H1 (cell line): Measurements from ENCODE around the gene DUSP7. TPM values are rescaled to one million over a fixed set of nuclear protein-coding genes. Genes with fewer than 3 reads are reported as not detected.
A peak's percentile ranks its signal among the peaks of the same experiment; 100 is the strongest.

Source experiments
- CTCF ChIA-PET: fragments of 300-600 bp; sonication (Branson Sonifier 250); formaldehyde crosslinking; loops from one replicate; lab custom pipeline; 2021; ENCODE audit not compliant: partially characterized antibody; lab: Charles Lee
- POLR2A ChIA-PET: fragments of 300-600 bp; sonication (Branson Sonifier 250); formaldehyde crosslinking; loops from one replicate; lab custom pipeline; 2021; ENCODE audit warnings: inconsistent platforms; ENCODE audit not compliant: partially characterized antibody; lab: Charles Lee
- DNase-seq, 2 experiments: peaks; one replicate each; pipeline versions ENCODE4 v3.0.0 to v3.0.0-alpha.2; 2010 to 2022; ENCODE audit warnings: low spot score in 2 of 2, low read depth in 1 of 2, mixed read lengths in 1 of 2
- FAIRE-seq: peaks from 2 replicates; lab custom pipeline; 2011; peaks lifted over from hg19 to GRCh38; lab: Jason Lieb, UNC
- H2AFZ ChIP-seq: 2 replicates; pipeline ENCODE4 v1.8.1; 2012; ENCODE audit warnings: low read length, inconsistent platforms
- H2AK5ac ChIP-seq: 2 replicates; pipeline ENCODE4 v1.6.1; 2013; ENCODE audit warnings: low read depth, low read length
- H2BK120ac ChIP-seq: replicated peaks from 2 replicates; pipeline ENCODE3; 2013; ENCODE audit warnings: low read depth, low read length, inconsistent platforms
- H2BK12ac ChIP-seq: 2 replicates; pipeline ENCODE4 v1.6.1; 2013; ENCODE audit warnings: low read depth, low read length
- H2BK15ac ChIP-seq: 2 replicates; pipeline ENCODE4 v1.6.1; 2013; ENCODE audit warnings: low read length
- H2BK20ac ChIP-seq: 2 replicates; pipeline ENCODE4 v1.6.1; 2013; ENCODE audit warnings: low read length
- H2BK5ac ChIP-seq: 2 replicates; pipeline ENCODE4 v1.6.1; 2013; ENCODE audit warnings: low read depth, low read length
- H3K14ac ChIP-seq: 2 replicates; pipeline ENCODE4 v1.6.1; 2013; ENCODE audit warnings: inconsistent platforms; ENCODE audit not compliant: insufficient read length
- H3K18ac ChIP-seq: 2 replicates; pipeline ENCODE4 v1.6.1; 2013; ENCODE audit warnings: low read length; ENCODE audit errors: extremely low read depth
- H3K23ac ChIP-seq: 2 replicates; pipeline ENCODE4 v1.6.1; 2013; ENCODE audit warnings: inconsistent platforms; ENCODE audit not compliant: insufficient read length
- H3K23me2 ChIP-seq: 2 replicates; pipeline ENCODE4 v1.6.1; 2013; ENCODE audit warnings: low read depth, low read length
- H3K27ac ChIP-seq: 2 replicates; pipeline ENCODE4 v1.6.1; 2011; ENCODE audit warnings: low read depth, low read length, inconsistent platforms
- H3K27me3 ChIP-seq, 4 experiments: replicated peaks in 1 of 4; 1 replicate in 1 of 4; 2 replicates in 3 of 4; pipeline versions ENCODE4 v1.6.1 to v1.8.1; 2011 to 2013; ENCODE audit warnings: low read length in 3 of 4, mild to moderate bottlenecking in 3 of 4, inconsistent platforms in 2 of 4, mixed read lengths in 2 of 4, moderate library complexity in 1 of 4; ENCODE audit not compliant: control insufficient read depth in 3 of 4, insufficient read depth in 3 of 4; ENCODE audit errors: extremely low read depth in 1 of 4
- H3K36me3 ChIP-seq, 4 experiments: 2 replicates each; pipeline versions ENCODE4 v1.6.1 to v1.8.1; 2011 to 2013; ENCODE audit warnings: mild to moderate bottlenecking in 4 of 4, low read length in 3 of 4, moderate library complexity in 2 of 4, control low read depth in 1 of 4, inconsistent platforms in 1 of 4; ENCODE audit not compliant: insufficient read depth in 4 of 4, control insufficient read depth in 2 of 4
- H3K4ac ChIP-seq: replicated peaks from 2 replicates; pipeline ENCODE3; 2013; ENCODE audit warnings: low read length, low read depth, mixed read lengths, inconsistent platforms; ENCODE audit not compliant: insufficient read length
- H3K4me1 ChIP-seq, 4 experiments: replicated peaks in 1 of 4; 1 replicate in 1 of 4; 2 replicates in 3 of 4; pipeline versions ENCODE4 v1.6.1 to v1.8.1; 2011 to 2013; ENCODE audit warnings: low read length in 3 of 4, inconsistent platforms in 2 of 4, mixed read lengths in 1 of 4; ENCODE audit not compliant: insufficient read depth in 4 of 4, control insufficient read depth in 3 of 4
- H3K4me2 ChIP-seq, 2 experiments: 2 replicates each; pipeline versions ENCODE4 v1.6.1 to v1.8.1; 2011 to 2013; ENCODE audit warnings: low read depth in 2 of 2, low read length in 2 of 2, control low read depth in 1 of 2, inconsistent platforms in 1 of 2, mild to moderate bottlenecking in 1 of 2; ENCODE audit not compliant: insufficient read depth in 1 of 2
- H3K4me3 ChIP-seq, 4 experiments: fragments of 200-600, 300-600 bp in 1 of 4; sonication (generic), shearing (Covaris generic), sonication (Bioruptor Twin) in 1 of 4; 2 replicates each; pipeline versions ENCODE4 v1.5.1 to v1.8.1; 2011 to 2016; ENCODE audit warnings: low read length in 4 of 4, low read depth in 3 of 4, control low read depth in 2 of 4, inconsistent platforms in 2 of 4, mild to moderate bottlenecking in 2 of 4, mixed read lengths in 1 of 4, moderate library complexity in 1 of 4; ENCODE audit not compliant: insufficient read depth in 2 of 4; ENCODE audit errors: extremely low read depth in 1 of 4
- H3K56ac ChIP-seq: replicated peaks from 2 replicates; pipeline ENCODE3; 2013; ENCODE audit warnings: low read depth, mild to moderate bottlenecking, mixed read lengths, low read length, inconsistent platforms; ENCODE audit not compliant: insufficient read length
- H3K79me1 ChIP-seq: 2 replicates; pipeline ENCODE4 v1.6.1; 2013; ENCODE audit warnings: low read depth, low read length, control low read depth
- H3K79me2 ChIP-seq, 2 experiments: 2 replicates each; pipeline versions ENCODE4 v1.6.1 to v1.8.1; 2012 to 2013; ENCODE audit warnings: low read length in 2 of 2, mild to moderate bottlenecking in 2 of 2, inconsistent platforms in 1 of 2; ENCODE audit not compliant: insufficient read depth in 2 of 2, control insufficient read depth in 1 of 2
- H3K9ac ChIP-seq, 4 experiments: replicated peaks in 1 of 4; 1 replicate in 1 of 4; 2 replicates in 3 of 4; pipeline versions ENCODE4 v1.6.1 to v1.8.1; 2011 to 2013; ENCODE audit warnings: low read depth in 3 of 4, low read length in 3 of 4, control low read depth in 2 of 4, mild to moderate bottlenecking in 2 of 4, moderate library complexity in 2 of 4, inconsistent platforms in 1 of 4; ENCODE audit errors: extremely low read depth in 1 of 4
- H3K9me3 ChIP-seq, 2 experiments: 2 replicates each; pipeline versions ENCODE4 v1.6.1 to v1.8.1; 2012 to 2013; ENCODE audit warnings: mild to moderate bottlenecking in 2 of 2, moderate library complexity in 2 of 2, control low read depth in 1 of 2, inconsistent platforms in 1 of 2, low read depth in 1 of 2, low read length in 1 of 2, mixed read lengths in 1 of 2; ENCODE audit not compliant: insufficient read depth in 2 of 2
- H4K20me1 ChIP-seq, 2 experiments: replicated peaks in 1 of 2; 2 replicates each; pipeline versions ENCODE3 to v1.8.1; 2011 to 2013; ENCODE audit warnings: inconsistent platforms in 2 of 2, low read length in 2 of 2, mild to moderate bottlenecking in 1 of 2; ENCODE audit not compliant: insufficient read depth in 2 of 2, control insufficient read depth in 1 of 2
- H4K5ac ChIP-seq: 2 replicates; pipeline ENCODE4 v1.6.1; 2013; ENCODE audit warnings: low read length, low read depth, mixed read lengths, inconsistent platforms; ENCODE audit not compliant: insufficient read length
- H4K8ac ChIP-seq: 2 replicates; pipeline ENCODE4 v1.8.0; 2013; ENCODE audit warnings: mild to moderate bottlenecking, moderate library complexity, low read length, inconsistent platforms; ENCODE audit not compliant: insufficient read depth; ENCODE audit errors: extremely low read depth
- H4K91ac ChIP-seq: replicated peaks from 2 replicates; pipeline ENCODE3; 2013; ENCODE audit warnings: low read length, mixed read lengths, inconsistent platforms; ENCODE audit not compliant: insufficient read length
- CBX5 ChIP-seq: fragments of 300-800, 300-1000 bp; sonication (generic); IDR thresholded peaks from 2 replicates; pipeline ENCODE4 v1.7.1; 2016; ENCODE audit warnings: antibody characterized with exemption, low read length, low read depth
- CEBPB ChIP-seq: IDR thresholded peaks from 2 replicates; pipeline ENCODE4 v1.6.1; 2012; ENCODE audit warnings: low read depth, low read length
- NANOG ChIP-seq: IDR thresholded peaks from 2 replicates; pipeline ENCODE4 v1.6.1; 2011; ENCODE audit warnings: low read length, low read depth, mild to moderate bottlenecking, inconsistent platforms; ENCODE audit not compliant: insufficient read depth, poor library complexity, severe bottlenecking
- RBBP5 ChIP-seq: IDR thresholded peaks from 2 replicates; pipeline ENCODE4 v1.7.1; 2012; ENCODE audit warnings: low read depth, mild to moderate bottlenecking, inconsistent platforms, low read length, moderate library complexity, borderline replicate concordance
- SRF ChIP-seq: IDR thresholded peaks from 2 replicates; pipeline ENCODE4 v1.6.1; 2011; ENCODE audit warnings: mild to moderate bottlenecking, low read depth, low read length, moderate library complexity
- WGBS, 2 experiments: shearing (Covaris generic) in 1 of 2; methylation state at CpG; one replicate each; pipeline versions ENCODE4 v1.1.6 to v1.1.7; 2013 to 2015; ENCODE audit warnings: low lambda C conversion rate in 2 of 2, mixed read lengths in 2 of 2, inconsistent platforms in 1 of 2, low coverage in 1 of 2, missing lambda C conversion rate in 1 of 2; ENCODE audit not compliant: insufficient replicate concordance in 2 of 2, insufficient coverage in 1 of 2, insufficient read length in 1 of 2; ENCODE audit errors: extremely low coverage in 1 of 2, missing lambda C conversion rate in 1 of 2; 5-methylcytosine and 5-hydroxymethylcytosine counted together
- polyA plus RNA-seq, 7 experiments: library from polyadenylated mRNA; depleted of rRNA in 3 of 7; stranded (reverse) in 5 of 7; unstranded in 2 of 7; fragments of >200 nt in 5 of 7; fragments of 200-250 nt in 2 of 7; gene quantifications; 1 replicate in 5 of 7; 2 replicates in 1 of 7; 4 replicates in 1 of 7; pipeline versions ENCODE4 v1.2.1 to v1.2.3, GENCODE V29; 2011 to 2013; ENCODE audit warnings: missing spikeins in 2 of 7, mixed read lengths in 2 of 7
- total RNA-seq: library from RNA; stranded (reverse); fragmentation: NEBNext Ultra II Directional; extraction: Animal tissue kit (Norgen Biotek cat#: 25700); gene quantifications from 2 replicates; pipeline ENCODE4 v1.2.1, GENCODE V29; 2021
- TF ChIP-seq, protein P1 (sequence below): IDR thresholded peaks from 2 replicates; pipeline ENCODE4 v1.6.1; 2011; ENCODE audit warnings: low read length, improper control_type of control experiment

The DUSP7 gene
- total and polyA plus RNA-seq, 2 of the 8 experiments (the other 6 are each of a cell fraction or from before 2014, with no cell fraction given): 19.4 to 24.9 TPM

DNA sequence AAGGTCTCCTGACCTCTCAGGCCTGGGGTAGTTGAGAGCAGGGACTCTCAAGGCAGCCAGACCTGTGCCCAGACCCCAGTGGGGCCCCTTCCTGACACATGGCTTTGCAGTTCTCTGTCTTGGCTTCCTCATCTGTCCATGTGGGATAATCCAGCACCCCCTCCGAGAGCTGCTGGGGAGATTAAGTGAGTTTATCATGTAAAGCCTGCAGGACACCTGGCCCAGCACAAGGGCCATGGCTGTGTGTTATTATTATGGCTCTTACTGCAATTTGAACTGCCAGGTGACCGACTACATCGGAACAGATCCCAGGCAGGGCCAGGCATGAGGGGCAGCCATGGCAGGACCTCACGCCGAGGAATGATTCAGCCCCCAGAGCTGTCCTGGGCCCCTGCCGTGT is 12.6 kb downstream of the DUSP7 start:
- FAIRE-seq (no peak), DNase-seq (no peak)
- Histone ChIP-seq H4K8ac (no peak overlapping the region), H2AFZ (no peak overlapping the region), H3K79me1 (no peaks in the 10 kb centered on the region), H3K23ac (no peak overlapping the region), H3K4me2 (no peak overlapping the region), H3K27me3 (no peaks in the 10 kb centered on the region), H2BK120ac (no peak overlapping the region), H3K79me2 (no peaks in the 10 kb centered on the region), H2BK5ac (no peak overlapping the region), H2BK12ac (peak overlapping the region; percentile 60; the same call in 1 of the 2 replicates), H4K91ac (no peak overlapping the region), H3K4me1 (peaks cover 0 to 8% (median 3%) of the 10 kb centered on the region in 4 experiments; a peak in 5 of 7 replicates)
- no peak for TF ChIP-seq NANOG
- TF ChIP-seq CBX5: no peak
- TF ChIP-seq, protein P1, sequence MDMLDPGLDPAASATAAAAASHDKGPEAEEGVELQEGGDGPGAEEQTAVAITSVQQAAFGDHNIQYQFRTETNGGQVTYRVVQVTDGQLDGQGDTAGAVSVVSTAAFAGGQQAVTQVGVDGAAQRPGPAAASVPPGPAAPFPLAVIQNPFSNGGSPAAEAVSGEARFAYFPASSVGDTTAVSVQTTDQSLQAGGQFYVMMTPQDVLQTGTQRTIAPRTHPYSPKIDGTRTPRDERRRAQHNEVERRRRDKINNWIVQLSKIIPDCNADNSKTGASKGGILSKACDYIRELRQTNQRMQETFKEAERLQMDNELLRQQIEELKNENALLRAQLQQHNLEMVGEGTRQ: no peak
- no peak for TF ChIP-seq CEBPB
- no peak for TF ChIP-seq SRF
- TF ChIP-seq RBBP5: no peak
- TF ChIP-seq, all 59 proteins: peak for 0
- Histone ChIP-seq H3K4ac (no peak overlapping the region), H3K18ac (no peak overlapping the region), H3K9me3 (no peaks in the 10 kb centered on the region), H2AK5ac (peak overlapping the region; percentile 24; the same call in 1 of the 2 replicates), H3K36me3 (no peaks in the 10 kb centered on the region), H3K4me3 (no peak overlapping the region), H3K27ac (no peak overlapping the region), H3K9ac (no peak overlapping the region), H2BK15ac (no peak overlapping the region), H4K5ac (no peak overlapping the region), H3K56ac (no peak overlapping the region), H2BK20ac (no peak overlapping the region), H3K23me2 (no peaks in the 10 kb centered on the region), H4K20me1 (no peaks in the 10 kb centered on the region), H3K14ac (no peak overlapping the region)
- ChIA-PET POLR2A (interaction anchor here (1.0 to 4.1 kb wide), 3 partner anchors 10 to 38 kb away, joined by 4 to 24 read pairs (median 5); partner anchors contain the start of gene DUSP7), CTCF (interaction anchor here (1.2 to 33.0 kb wide), 8 partner anchors 10 to 341 kb away, joined by 3 to 984 read pairs (median 14); partner anchors contain the start of gene DUSP7)
- 86% methylated on average over 6 of the region's 6 CpGs; no CpG with 5 or more reads in 1 of the 2 experiments for WGBS, 2 experiments
